ENCODE measurements around the gene FTCDNL1. TPM values are rescaled to one million over a fixed set of nuclear protein-coding genes. Genes with fewer than 3 reads are reported as not detected.

FTCDNL1 gene
- total RNA-seq, 4 donors from 2014 or later, result 2.2 to 8.9 (median 3.6) TPM

GRCh38 chr2:199784512-199784911 lies 66.5 kb downstream of the FTCDNL1 start:
- TF ChIP-seq, protein P1, sequence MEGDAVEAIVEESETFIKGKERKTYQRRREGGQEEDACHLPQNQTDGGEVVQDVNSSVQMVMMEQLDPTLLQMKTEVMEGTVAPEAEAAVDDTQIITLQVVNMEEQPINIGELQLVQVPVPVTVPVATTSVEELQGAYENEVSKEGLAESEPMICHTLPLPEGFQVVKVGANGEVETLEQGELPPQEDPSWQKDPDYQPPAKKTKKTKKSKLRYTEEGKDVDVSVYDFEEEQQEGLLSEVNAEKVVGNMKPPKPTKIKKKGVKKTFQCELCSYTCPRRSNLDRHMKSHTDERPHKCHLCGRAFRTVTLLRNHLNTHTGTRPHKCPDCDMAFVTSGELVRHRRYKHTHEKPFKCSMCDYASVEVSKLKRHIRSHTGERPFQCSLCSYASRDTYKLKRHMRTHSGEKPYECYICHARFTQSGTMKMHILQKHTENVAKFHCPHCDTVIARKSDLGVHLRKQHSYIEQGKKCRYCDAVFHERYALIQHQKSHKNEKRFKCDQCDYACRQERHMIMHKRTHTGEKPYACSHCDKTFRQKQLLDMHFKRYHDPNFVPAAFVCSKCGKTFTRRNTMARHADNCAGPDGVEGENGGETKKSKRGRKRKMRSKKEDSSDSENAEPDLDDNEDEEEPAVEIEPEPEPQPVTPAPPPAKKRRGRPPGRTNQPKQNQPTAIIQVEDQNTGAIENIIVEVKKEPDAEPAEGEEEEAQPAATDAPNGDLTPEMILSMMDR (IDR thresholded peaks at IDR 0.05; ENCODE audit: low read depth), result no peak

DNA sequence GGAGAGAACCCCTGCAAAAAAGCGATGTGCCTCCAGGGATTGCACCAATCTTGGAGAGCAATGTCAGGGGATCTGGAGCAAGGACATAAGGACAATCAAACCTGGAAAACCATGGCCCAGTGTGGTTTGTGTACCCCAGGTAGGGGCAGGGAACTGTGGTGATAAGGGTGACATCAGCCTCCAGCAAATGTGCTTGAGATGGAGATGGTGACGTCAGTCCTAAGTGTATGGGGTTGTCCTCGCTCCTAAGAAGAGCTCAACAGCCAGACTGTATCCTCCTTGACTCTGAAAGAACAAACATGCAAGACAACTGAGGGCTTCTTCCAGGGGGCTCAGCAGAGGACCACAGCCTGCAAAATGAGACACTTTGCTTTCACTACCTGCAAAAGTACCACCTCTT lies 71.4 kb downstream of the FTCDNL1 start:
- TF ChIP-seq, protein P1 (IDR thresholded peaks at IDR 0.05; ENCODE audit: low read depth), result no peak

DNA sequence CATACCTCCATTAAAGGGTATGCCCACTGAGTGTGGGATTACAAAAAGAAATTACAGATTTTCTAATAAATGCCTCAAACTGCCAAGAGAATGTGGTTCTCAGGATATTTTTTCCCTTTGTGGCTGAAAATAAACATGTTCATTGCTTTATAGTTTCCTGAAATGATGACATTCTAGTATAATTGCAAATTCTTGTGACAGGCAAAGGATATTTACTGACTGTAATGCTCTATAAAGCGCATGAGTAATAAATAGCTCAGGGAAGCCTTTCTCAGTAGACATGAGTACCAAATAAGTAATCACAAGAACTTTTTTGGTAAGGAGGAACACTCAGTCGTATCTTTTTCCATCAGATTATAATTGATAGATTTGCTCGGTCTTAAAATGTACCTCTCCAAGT lies 72.3 kb downstream of the FTCDNL1 start:
- TF ChIP-seq, protein P1 (IDR thresholded peaks at IDR 0.05; ENCODE audit: low read depth), result no peak

GRCh38 chr2:199777916-199778315 lies 73.1 kb downstream of the FTCDNL1 start:
- TF ChIP-seq, protein P1 (IDR thresholded peaks at IDR 0.05; ENCODE audit: low read depth), result no peak

- TF ChIP-seq, protein P1 (IDR thresholded peaks at IDR 0.05; ENCODE audit: low read depth), result no peak
Measured at GRCh38 chr2:199777315-199777714, 73.7 kb downstream of the FTCDNL1 start.

- TF ChIP-seq, protein P1 (IDR thresholded peaks at IDR 0.05; ENCODE audit: low read depth), result no peak
Measured at GRCh38 chr2:199775267-199775666, 75.7 kb downstream of the FTCDNL1 start.

DNA sequence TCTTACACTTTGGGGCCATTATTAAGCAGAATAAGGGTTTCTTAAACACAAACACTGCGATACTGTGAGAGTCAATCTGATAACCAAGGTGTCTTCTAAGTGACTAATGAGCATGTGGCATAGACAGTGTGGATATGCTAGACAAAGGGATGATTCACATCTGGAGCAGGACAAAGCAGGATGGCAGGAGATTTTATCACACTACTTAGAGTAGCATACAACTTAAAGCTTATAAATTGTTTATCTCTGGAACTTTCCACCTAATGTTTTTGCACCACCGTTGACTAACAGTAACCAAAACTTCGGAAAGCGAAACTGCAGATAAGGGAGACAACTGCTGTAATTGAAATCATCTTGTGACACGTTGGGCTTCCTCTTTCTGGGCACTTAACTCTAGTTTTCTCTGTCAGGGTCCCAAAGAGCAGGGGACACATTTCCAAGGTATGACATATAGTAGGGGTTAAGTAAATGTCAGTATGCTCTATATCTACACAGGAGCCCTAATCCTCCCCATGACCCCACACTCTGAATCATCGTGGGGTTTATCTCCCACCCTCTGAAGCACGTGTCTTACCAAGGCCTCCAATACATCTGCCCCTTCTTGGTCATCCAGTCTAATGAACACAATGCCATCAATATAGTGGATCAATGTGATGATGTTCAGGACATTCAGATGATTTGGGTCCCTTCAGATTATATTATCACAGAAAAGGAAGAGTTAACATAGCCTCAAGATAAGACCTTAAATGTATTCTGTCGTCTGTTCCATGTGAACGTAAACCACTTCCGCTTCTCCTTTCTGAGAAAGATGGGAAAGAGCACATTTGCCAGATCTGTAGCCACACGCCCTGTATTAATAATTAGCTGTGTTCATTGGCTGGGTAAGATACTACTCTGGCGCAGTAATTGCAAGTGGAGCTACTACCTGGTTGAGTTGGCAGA lies 78.7 kb downstream of the FTCDNL1 start:
- TF ChIP-seq, protein P1 (IDR thresholded peaks at IDR 0.05; ENCODE audit: low read depth), result no peak

All from subcutaneous adipose tissue (tissue), 4 donors.